ENCODE data around the gene BNIP1.

BNIP1 gene

DNA sequence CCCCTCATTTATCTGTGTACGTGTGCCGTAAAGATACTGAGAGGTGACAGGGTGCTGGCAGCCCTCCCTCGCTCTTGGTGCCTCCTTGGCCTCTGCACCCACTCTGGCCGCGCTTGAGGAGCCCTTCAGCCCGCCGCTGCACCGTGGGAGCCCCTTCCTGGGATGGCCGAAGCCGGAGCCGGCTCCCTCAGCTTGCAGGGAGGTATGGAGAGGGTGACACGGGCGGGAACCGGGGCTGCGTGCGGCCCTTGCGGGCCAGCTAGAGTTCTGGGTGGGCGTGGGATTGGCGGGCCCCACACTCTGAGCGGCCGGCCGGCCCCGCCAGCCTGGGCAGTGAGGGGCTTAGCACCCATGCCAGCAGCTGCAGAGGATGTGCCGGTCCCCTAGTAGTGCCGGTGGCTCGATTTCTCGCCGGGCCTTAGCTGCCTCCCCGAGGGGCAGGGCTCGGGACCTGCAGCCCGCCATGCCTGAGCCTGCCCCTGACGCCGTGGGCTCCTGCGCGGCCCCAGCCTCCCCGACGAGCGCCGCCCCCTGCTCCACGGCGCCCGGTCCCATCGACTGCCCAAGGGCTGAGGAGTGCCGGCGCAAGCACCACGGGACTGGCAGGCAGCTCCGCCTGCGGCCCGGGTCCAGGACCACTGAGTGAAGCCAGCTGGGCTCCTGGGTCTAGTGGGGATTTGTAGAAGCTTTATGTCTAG, 69.1 kb downstream of the BNIP1 start:
- no peak for DNase-seq
